Endothelial cell of umbilical vein (primary cell): ENCODE results near the gene CORO6. TPM values are rescaled to one million over a fixed set of nuclear protein-coding genes. Genes with fewer than 3 reads are reported as not detected.
A peak's percentile ranks its signal among the peaks of the same experiment; 100 is the strongest.

ENCODE experiments used
- BruUV-seq: library from RNA; stranded (reverse); fragments of 400-500 nt; replicated peaks from 2 replicates; lab custom pipeline; 2021; lab: Mats Ljungman, UMichigan
- CTCF ChIA-PET: fragments of 300-600, 350-600 bp; sonication (Branson Sonifier 250); formaldehyde crosslinking; loops from one replicate; lab custom pipeline; 2021; ENCODE audit warnings: antibody characterized with exemption, inconsistent platforms; lab: Charles Lee
- POLR2A ChIA-PET: fragments of 300-600, 350-600 bp; sonication (Branson Sonifier 250); formaldehyde crosslinking; loops from one replicate; lab custom pipeline; 2021; ENCODE audit warnings: antibody characterized with exemption, inconsistent platforms; lab: Charles Lee
- DNase-seq: peaks from one replicate; pipeline ENCODE4 v3.0.0-alpha.2; 2011; ENCODE audit warnings: low read depth, low spot score
- FAIRE-seq: peaks from 2 replicates; lab custom pipeline; 2011; peaks lifted over from hg19 to GRCh38; lab: Jason Lieb, UNC
- H2AFZ ChIP-seq: 2 replicates; pipeline ENCODE4 v1.6.0; 2012; ENCODE audit warnings: low read depth, low read length, control low read depth, inconsistent platforms
- H3K27ac ChIP-seq: 2 replicates; pipeline ENCODE4 v1.5.1; 2011; ENCODE audit warnings: low read depth, mild to moderate bottlenecking, control low read depth, low read length, moderate library complexity; ENCODE audit not compliant: insufficient read depth
- H3K27me3 ChIP-seq, 2 experiments: 2 replicates each; pipeline versions ENCODE4 v1.6.0 to v1.6.1; 2011; ENCODE audit warnings: low read length in 2 of 2, mixed read lengths in 1 of 2; ENCODE audit not compliant: control insufficient read depth in 2 of 2, insufficient read depth in 2 of 2
- H3K36me3 ChIP-seq, 2 experiments: 2 replicates in 1 of 2; 3 replicates in 1 of 2; pipeline ENCODE4 v1.5.1; 2011; ENCODE audit warnings: low read length in 2 of 2, mild to moderate bottlenecking in 1 of 2, moderate library complexity in 1 of 2; ENCODE audit not compliant: control insufficient read depth in 2 of 2, insufficient read depth in 2 of 2; ENCODE audit errors: extremely low read depth in 1 of 2
- H3K4me1 ChIP-seq: 3 replicates; pipeline ENCODE4 v1.5.1; 2011; ENCODE audit warnings: mild to moderate bottlenecking, low read length; ENCODE audit not compliant: control insufficient read depth, insufficient read depth; ENCODE audit errors: extremely low read depth
- H3K4me2 ChIP-seq: 2 replicates; pipeline ENCODE4 v1.6.1; 2011; ENCODE audit warnings: low read length, control low read depth, mixed read lengths; ENCODE audit not compliant: insufficient read depth
- H3K4me3 ChIP-seq, 3 experiments: fragments of 200-600 bp in 1 of 3; sonication (generic), shearing (Covaris generic) in 1 of 3; replicated peaks in 1 of 3; 2 replicates each; pipeline ENCODE4 v1.5.1; 2011 to 2016; ENCODE audit warnings: control low read depth in 3 of 3, low read length in 3 of 3, mild to moderate bottlenecking in 2 of 3, inconsistent platforms in 1 of 3, low read depth in 1 of 3, moderate library complexity in 1 of 3; ENCODE audit not compliant: insufficient read depth in 1 of 3
- H3K79me2 ChIP-seq: 2 replicates; pipeline ENCODE4 v1.6.0; 2012; ENCODE audit warnings: low read length, inconsistent platforms; ENCODE audit not compliant: control insufficient read depth, insufficient read depth
- H3K9ac ChIP-seq: replicated peaks from 2 replicates; pipeline ENCODE3; 2011; ENCODE audit warnings: low read length, control low read depth; ENCODE audit not compliant: insufficient read depth; ENCODE audit errors: extremely low read depth
- H3K9me1 ChIP-seq: replicated peaks from 3 replicates; pipeline ENCODE4 v1.6.0; 2011; ENCODE audit warnings: mild to moderate bottlenecking, low read length; ENCODE audit not compliant: control insufficient read depth, insufficient read depth; ENCODE audit errors: extremely low read depth
- H3K9me3 ChIP-seq: replicated peaks from 2 replicates; pipeline ENCODE4 v1.5.1; 2012; ENCODE audit warnings: low read length, inconsistent platforms; ENCODE audit not compliant: control insufficient read depth, insufficient read depth
- H4K20me1 ChIP-seq: replicated peaks from 2 replicates; pipeline ENCODE3; 2011; ENCODE audit warnings: mild to moderate bottlenecking, low read length; ENCODE audit not compliant: control insufficient read depth, insufficient read depth; ENCODE audit errors: extremely low read depth
- EZH2 ChIP-seq: IDR thresholded peaks from 2 replicates; pipeline ENCODE4 v1.6.1; 2012; ENCODE audit warnings: borderline replicate concordance, low read depth, mild to moderate bottlenecking, moderate library complexity, low read length, inconsistent platforms; ENCODE audit not compliant: severe bottlenecking
- FOS ChIP-seq: IDR thresholded peaks from 2 replicates; pipeline ENCODE4 v1.6.1; 2011; ENCODE audit warnings: mild to moderate bottlenecking, low read length, moderate library complexity, borderline replicate concordance; ENCODE audit not compliant: insufficient read depth
- GATA2 ChIP-seq: IDR thresholded peaks from 2 replicates; pipeline ENCODE4 v1.7.0; 2011; ENCODE audit warnings: low read depth, mild to moderate bottlenecking, moderate library complexity, mixed read lengths, low read length; ENCODE audit not compliant: insufficient read length, insufficient read depth
- JUN ChIP-seq: IDR thresholded peaks from 2 replicates; pipeline ENCODE4 v1.6.1; 2011; ENCODE audit warnings: borderline replicate concordance, low read depth; ENCODE audit not compliant: insufficient read length, insufficient read depth
- MYC ChIP-seq: IDR thresholded peaks from one replicate; pipeline ENCODE4 v1.6.1; 2011; ENCODE audit warnings: mild to moderate bottlenecking, low read depth, low read length
- POLR2A ChIP-seq: IDR thresholded peaks from 2 replicates; pipeline ENCODE4 v1.6.1; 2012; ENCODE audit warnings: low read depth, mild to moderate bottlenecking, control low read depth, low read length
- POLR2AphosphoS5 ChIP-seq: IDR thresholded peaks from 2 replicates; pipeline ENCODE4 v1.6.1; 2012; ENCODE audit warnings: low read depth, mild to moderate bottlenecking, control low read depth, low read length, moderate library complexity; ENCODE audit not compliant: insufficient read depth
- dilution Hi-C: fragments of 300-500 bp; cut with MboI; formaldehyde crosslinking; loops from one replicate; pipeline ENCODE4 v1.15.0; 2019; ENCODE audit warnings: low sequenced_read_pairs; ENCODE audit not compliant: extremely low pct_ligation_motif_present
- intact Hi-C: fragments of 100-400 bp; cut with micrococcal nuclease; formaldehyde crosslinking; loops from one replicate; pipeline ENCODE4 v1.10.0; 2022
- polyA plus RNA-seq, 4 experiments: library from polyadenylated mRNA; depleted of rRNA in 3 of 4; stranded (reverse) in 3 of 4; unstranded in 1 of 4; fragments of >200 nt; gene quantifications; 2 replicates each; pipeline versions ENCODE4 v1.2.1 to v1.2.3, GENCODE V29; 2011 to 2012; ENCODE audit warnings: missing spikeins in 1 of 4
- total RNA-seq: library from RNA; stranded (reverse); gene quantifications from 2 replicates; pipeline ENCODE4 v1.2.3, GENCODE V29; 2021
- TF ChIP-seq, protein P1 (sequence below): IDR thresholded peaks from 2 replicates; pipeline ENCODE4 v1.6.1; 2011; ENCODE audit not compliant: insufficient read depth, insufficient read length
- TF ChIP-seq, protein P2 (sequence below), 2 donors: IDR thresholded peaks; 1 replicate in 1 of 2; 2 replicates in 1 of 2; pipeline ENCODE4 v1.5.1; 2011; ENCODE audit warnings: low read length in 2 of 2, mild to moderate bottlenecking in 2 of 2, moderate library complexity in 2 of 2, control low read depth in 1 of 2, inconsistent platforms in 1 of 2, low read depth in 1 of 2; ENCODE audit not compliant: insufficient read depth in 1 of 2; ENCODE audit errors: extremely low read depth in 1 of 2

CORO6 gene
- total and polyA plus RNA-seq, 2 donors (not counting 3 experiments of a cell fraction or from before 2014, with no cell fraction given), result 10.7 to 14.7 TPM

DNA sequence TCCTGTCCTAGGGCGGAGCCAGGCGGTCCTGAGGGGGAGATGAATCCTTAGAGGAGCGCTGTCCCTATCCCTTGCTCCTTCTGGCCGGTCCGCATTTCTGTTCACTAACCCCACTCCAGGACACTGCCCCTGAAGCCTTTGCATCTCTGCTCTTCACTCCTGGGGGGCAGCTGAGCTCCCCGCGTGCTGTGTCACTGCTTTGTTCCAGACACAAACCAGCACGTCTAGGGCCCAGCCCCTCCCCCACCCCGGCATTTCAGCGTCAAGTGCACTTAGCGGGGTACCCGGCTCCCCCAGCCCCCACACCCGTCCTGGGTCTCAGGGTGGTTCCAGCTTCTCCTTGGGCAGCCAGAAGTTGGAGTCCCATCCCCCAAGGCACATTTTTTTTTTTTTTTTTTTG is 8.9 kb downstream of the CORO6 start:
- Histone ChIP-seq H3K9me1 (no peaks in the 10 kb centered on the region), H3K27me3 (no peaks in the 10 kb centered on the region), H3K4me2 (peak overlapping the region; percentile 18), H2AFZ (peak overlapping the region; percentile 58), H3K9ac (no peak overlapping the region), H3K27ac (no peak overlapping the region), H3K36me3 (peaks cover 0 to 4% of the 10 kb centered on the region in 2 experiments), H3K4me1 (peaks cover 31% of the 10 kb centered on the region), H3K4me3 (no peak overlapping the region), H3K79me2 (no peaks in the 10 kb centered on the region), H4K20me1 (no peaks in the 10 kb centered on the region), H3K9me3 (no peaks in the 10 kb centered on the region)
- intact Hi-C loops (loop anchor here (1.0 kb wide), 2 partner anchors 23 to 34 kb away; no protein-coding TSS in a partner anchor), dilution Hi-C loops (no loop called here)
- no peak for TF ChIP-seq POLR2AphosphoS5
- TF ChIP-seq FOS, result no peak
- TF ChIP-seq, protein P1, sequence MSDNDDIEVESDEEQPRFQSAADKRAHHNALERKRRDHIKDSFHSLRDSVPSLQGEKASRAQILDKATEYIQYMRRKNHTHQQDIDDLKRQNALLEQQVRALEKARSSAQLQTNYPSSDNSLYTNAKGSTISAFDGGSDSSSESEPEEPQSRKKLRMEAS, result no peak
- TF ChIP-seq, protein P2, sequence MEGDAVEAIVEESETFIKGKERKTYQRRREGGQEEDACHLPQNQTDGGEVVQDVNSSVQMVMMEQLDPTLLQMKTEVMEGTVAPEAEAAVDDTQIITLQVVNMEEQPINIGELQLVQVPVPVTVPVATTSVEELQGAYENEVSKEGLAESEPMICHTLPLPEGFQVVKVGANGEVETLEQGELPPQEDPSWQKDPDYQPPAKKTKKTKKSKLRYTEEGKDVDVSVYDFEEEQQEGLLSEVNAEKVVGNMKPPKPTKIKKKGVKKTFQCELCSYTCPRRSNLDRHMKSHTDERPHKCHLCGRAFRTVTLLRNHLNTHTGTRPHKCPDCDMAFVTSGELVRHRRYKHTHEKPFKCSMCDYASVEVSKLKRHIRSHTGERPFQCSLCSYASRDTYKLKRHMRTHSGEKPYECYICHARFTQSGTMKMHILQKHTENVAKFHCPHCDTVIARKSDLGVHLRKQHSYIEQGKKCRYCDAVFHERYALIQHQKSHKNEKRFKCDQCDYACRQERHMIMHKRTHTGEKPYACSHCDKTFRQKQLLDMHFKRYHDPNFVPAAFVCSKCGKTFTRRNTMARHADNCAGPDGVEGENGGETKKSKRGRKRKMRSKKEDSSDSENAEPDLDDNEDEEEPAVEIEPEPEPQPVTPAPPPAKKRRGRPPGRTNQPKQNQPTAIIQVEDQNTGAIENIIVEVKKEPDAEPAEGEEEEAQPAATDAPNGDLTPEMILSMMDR (IDR thresholded peaks at IDR 0.05; ENCODE audit: extremely low read depth in 1 of 2, insufficient read depth in 1 of 2, low read depth in 1 of 2, low read length in 2 of 2), result no peak
- TF ChIP-seq POLR2A, result no peak
- no peak for TF ChIP-seq JUN
- no peak for TF ChIP-seq GATA2
- TF ChIP-seq EZH2, result no peak
- no peak for TF ChIP-seq MYC
- ChIA-PET POLR2A (interaction anchor here (0.7 kb wide), 1 partner anchor 196 kb away, joined by 3 read pairs; no protein-coding TSS in a partner anchor), CTCF (interaction anchor here (0.6 to 6.9 kb wide), 23 partner anchors 9 to 490 kb away, joined by 3 to 113 read pairs (median 5); partner anchors contain the start of genes ANKRD13B and SSH2)
- FAIRE-seq, result no peak
- no peak for DNase-seq
- no TSS peak for BruUV-seq
